Stimulated activated CD8-positive, alpha-beta memory T cell treated with anti-CD3 and anti-CD28 coated beads, Interleukin-12 subunit alpha, Interleukin-12 subunit beta, amount 100 ng/mL, for 4 hours (primary cell): Measurements from ENCODE around the gene OR2A42.
"Not testable (repeated sequence)": the region's sequence is repeated elsewhere in the genome, so short reads cannot be mapped to it uniquely, and the experiment has no call there.

Experiments used
- DNase-seq: peaks from one replicate; pipeline ENCODE4 v3.0.0-alpha.2; 2020; ENCODE audit warnings: low read depth

OR2A42 gene

GRCh38 chr7:144239365-144239764 is at the start of gene OR2A42:
Gene OR2A42, minus strand, starts transcription at chr7:144239605. Its CDS starts 6,762 bp downstream, at chr7:144232843.
- DNase-seq, result not testable (repeated sequence)

GRCh38 chr7:144287171-144287784 is 47.9 kb upstream of the OR2A42 start:
- not testable (repeated sequence) for DNase-seq

GRCh38 chr7:144283716-144284115 is 44.3 kb upstream of the OR2A42 start:
- not testable (repeated sequence) for DNase-seq

GRCh38 chr7:144282490-144282889 is 43.1 kb upstream of the OR2A42 start:
- DNase-seq, result not testable (repeated sequence)

- not testable (repeated sequence) for DNase-seq
These were observed 42.6 kb upstream of the OR2A42 start for GRCh38 chr7:144281981-144282380.

GRCh38 chr7:144280010-144280409 is 40.6 kb upstream of the OR2A42 start:
- DNase-seq, result not testable (repeated sequence)

- DNase-seq, result not testable (repeated sequence)
These were observed 35.9 kb upstream of the OR2A42 start for GRCh38 chr7:144275281-144275680.

GRCh38 chr7:144269188-144269587 is 29.8 kb upstream of the OR2A42 start, which contains the start of gene CTAGE8:
Gene CTAGE8, minus strand, starts transcription at chr7:144269288. Its CDS starts 38 bp downstream, at chr7:144269250.
- not testable (repeated sequence) for DNase-seq

- DNase-seq, result not testable (repeated sequence)
These were observed 25.3 kb upstream of the OR2A42 start, which contains the start of gene OR2A7 for GRCh38 chr7:144264692-144265091. Gene OR2A7, minus strand, starts transcription at chr7:144264792. Its CDS starts 5,164 bp downstream, at chr7:144259628.

- not testable (repeated sequence) for DNase-seq
These were observed 22.7 kb upstream of the OR2A42 start for GRCh38 chr7:144262128-144262527.

GRCh38 chr7:144259067-144259466 is 19.7 kb upstream of the OR2A42 start:
- not testable (repeated sequence) for DNase-seq

GRCh38 chr7:144256112-144256511 is 16.7 kb upstream of the OR2A42 start:
- no peak for DNase-seq

- no peak for DNase-seq
These were observed 16.1 kb upstream of the OR2A42 start for GRCh38 chr7:144255471-144255897.

- DNase-seq, result not testable (repeated sequence)
These were observed 12.9 kb upstream of the OR2A42 start for GRCh38 chr7:144252307-144252706.

- not testable (repeated sequence) for DNase-seq
These were observed 8.4 kb upstream of the OR2A42 start for GRCh38 chr7:144247674-144248330.

GRCh38 chr7:144246967-144247366 is 7.6 kb upstream of the OR2A42 start:
- not testable (repeated sequence) for DNase-seq

GRCh38 chr7:144245372-144245771 is 6.0 kb upstream of the OR2A42 start:
- DNase-seq, result not testable (repeated sequence)

GRCh38 chr7:144238530-144239082 is 799 bp downstream of the OR2A42 start:
- DNase-seq, result not testable (repeated sequence)

GRCh38 chr7:144233039-144233438 is 6.4 kb downstream of the OR2A42 start:
- DNase-seq, result not testable (repeated sequence)

GRCh38 chr7:144231027-144231426 is 8.4 kb downstream of the OR2A42 start:
- not testable (repeated sequence) for DNase-seq

GRCh38 chr7:144228810-144229209 is 10.6 kb downstream of the OR2A42 start:
- not testable (repeated sequence) for DNase-seq

- DNase-seq, result not testable (repeated sequence)
These were observed 12.5 kb downstream of the OR2A42 start for GRCh38 chr7:144226866-144227265.

GRCh38 chr7:144223675-144224074 is 15.7 kb downstream of the OR2A42 start:
- not testable (repeated sequence) for DNase-seq
